ENCODE results near the gene ZBTB44. TPM values are rescaled to one million over a fixed set of nuclear protein-coding genes. Genes with fewer than 3 reads are reported as not detected.

Gene ZBTB44, protein sequence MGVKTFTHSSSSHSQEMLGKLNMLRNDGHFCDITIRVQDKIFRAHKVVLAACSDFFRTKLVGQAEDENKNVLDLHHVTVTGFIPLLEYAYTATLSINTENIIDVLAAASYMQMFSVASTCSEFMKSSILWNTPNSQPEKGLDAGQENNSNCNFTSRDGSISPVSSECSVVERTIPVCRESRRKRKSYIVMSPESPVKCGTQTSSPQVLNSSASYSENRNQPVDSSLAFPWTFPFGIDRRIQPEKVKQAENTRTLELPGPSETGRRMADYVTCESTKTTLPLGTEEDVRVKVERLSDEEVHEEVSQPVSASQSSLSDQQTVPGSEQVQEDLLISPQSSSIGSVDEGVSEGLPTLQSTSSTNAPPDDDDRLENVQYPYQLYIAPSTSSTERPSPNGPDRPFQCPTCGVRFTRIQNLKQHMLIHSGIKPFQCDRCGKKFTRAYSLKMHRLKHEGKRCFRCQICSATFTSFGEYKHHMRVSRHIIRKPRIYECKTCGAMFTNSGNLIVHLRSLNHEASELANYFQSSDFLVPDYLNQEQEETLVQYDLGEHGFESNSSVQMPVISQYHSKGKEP
- total RNA-seq: 12.7 and 31.4 TPM in 2 replicates

GRCh38 chr11:130314750-130315285 lies at the start of gene ZBTB44:
Gene ZBTB44, minus strand, starts transcription at chr11:130314917. Its CDS starts 53,044 bp downstream, at chr11:130261873.

Other genes with a start within 250 kb of the ZBTB44 start
- gene APLP2, start 245.0 kb downstream of the ZBTB44 start, total RNA-seq: 198 and 328 TPM in 2 replicates
- 0.98 and 4.3 TPM in 2 replicates for gene ST14, start 155.1 kb downstream of the ZBTB44 start, total RNA-seq
- gene ADAMTS8, start 113.7 kb upstream of the ZBTB44 start, total RNA-seq: 0.25 TPM in 1 of 2 replicates, not detected in the other
- gene ADAMTS15, start 133.7 kb upstream of the ZBTB44 start, total RNA-seq: 5.5 and 43.0 TPM in 2 replicates